ENCODE data around the gene CHST15.
A peak's percentile ranks its signal among the peaks of the same experiment; 100 is the strongest.

The CHST15 gene

GRCh38 chr10:124007102-124007772 lies 86.2 kb downstream of the CHST15 start:
- no peak for DNase-seq

DNA sequence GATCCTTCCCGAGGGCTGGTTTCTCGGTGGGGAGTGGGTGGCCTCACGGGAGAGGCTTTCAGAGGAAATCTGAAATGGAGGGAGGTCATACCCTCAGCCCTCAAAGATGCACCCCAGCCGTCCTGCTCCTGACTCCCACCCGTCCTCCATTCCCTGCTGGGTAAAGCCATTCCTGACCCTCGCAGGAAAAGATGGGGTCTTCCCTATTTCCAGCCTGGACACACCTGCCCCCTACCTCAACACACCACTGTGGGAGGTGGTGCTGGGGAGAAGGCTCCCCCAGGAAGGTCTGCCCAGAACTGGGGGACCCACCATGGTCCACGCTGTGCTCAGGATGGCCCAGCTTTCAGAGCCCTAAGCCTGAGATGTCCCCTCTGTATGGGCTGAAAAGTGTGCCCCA lies 86.9 kb downstream of the CHST15 start:
- DNase-seq, result no peak

GRCh38 chr10:124005991-124006392 lies 87.4 kb downstream of the CHST15 start:
- DNase-seq, result no peak

DNA sequence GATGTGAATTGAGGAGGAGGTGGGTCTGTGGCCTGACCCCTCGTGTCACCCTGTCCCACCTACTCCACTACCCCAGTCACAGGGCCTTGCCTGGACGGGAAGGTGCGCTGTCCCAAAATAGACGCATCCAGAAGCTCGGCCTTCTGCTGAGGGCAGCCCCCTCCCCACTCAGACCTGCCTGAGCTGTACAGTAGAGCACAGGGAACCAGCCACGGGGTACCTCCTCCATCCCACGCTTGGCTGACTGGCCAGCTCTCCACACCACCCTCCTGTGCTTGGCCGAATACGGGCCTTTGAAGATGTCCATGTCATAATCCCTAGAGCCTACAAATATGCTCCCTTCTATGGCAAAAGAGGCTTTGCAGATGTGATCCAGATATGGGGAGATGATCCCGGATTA lies 88.3 kb downstream of the CHST15 start:
- no peak for DNase-seq

DNA sequence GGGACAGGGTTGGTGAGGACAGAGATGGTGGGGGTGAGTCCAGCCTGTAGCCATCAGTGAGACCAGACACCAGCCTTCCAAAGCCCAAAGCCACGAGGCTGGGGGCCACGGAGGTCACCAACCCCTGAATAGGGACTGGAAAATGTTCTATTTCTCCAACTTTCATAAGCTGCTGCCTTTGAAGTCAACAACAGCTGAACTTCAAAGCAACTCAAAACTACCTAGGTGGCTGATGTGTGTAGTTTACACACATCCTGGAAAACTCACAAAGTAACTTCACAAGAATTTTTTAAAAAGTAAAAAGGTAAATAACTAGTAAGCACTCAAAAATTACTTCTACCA lies 88.8 kb downstream of the CHST15 start:
- DNase-seq, result no peak

DNA sequence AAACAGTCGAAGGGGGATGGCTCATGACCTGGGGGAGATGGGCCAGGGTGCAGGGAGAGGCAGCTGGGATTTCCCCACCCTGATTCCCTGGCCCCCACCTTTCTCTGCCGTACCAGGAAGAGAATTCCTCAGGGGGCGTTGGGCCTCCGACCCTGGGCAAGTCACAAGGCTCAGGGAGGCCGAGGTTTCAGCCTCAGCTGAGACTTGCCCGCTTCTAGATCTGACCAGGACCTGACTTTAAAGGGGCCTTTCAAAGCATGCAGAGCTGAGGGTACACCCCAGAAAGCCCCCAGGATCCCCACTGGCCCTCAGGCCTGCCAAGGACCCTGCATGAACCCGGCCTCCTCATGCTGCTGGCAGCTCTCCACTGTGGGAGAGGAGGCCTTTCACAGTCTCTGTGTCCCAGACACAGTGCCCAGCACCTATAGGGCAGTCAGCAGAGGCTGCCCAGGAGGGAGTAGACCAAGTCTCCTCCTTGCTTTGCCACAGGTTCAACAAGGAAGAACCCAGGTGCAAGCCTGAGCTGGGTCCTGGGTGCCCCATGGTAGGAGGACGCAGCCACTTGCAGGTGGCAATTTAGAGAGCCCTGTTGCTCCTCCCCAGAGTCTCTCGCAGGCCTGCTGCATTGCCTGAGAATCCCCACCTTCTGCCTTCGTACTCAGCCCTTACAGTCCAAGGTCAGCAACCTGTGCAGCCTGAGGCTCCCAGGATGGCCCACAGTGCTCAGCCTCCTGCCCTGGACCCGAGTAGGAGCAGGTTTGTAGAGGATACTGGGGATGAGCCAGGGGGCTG lies 89.3 kb downstream of the CHST15 start:
- DNase-seq, result no peak

- no peak for DNase-seq
These were observed 89.9 kb downstream of the CHST15 start for GRCh38 chr10:124003481-124003870.

DNA sequence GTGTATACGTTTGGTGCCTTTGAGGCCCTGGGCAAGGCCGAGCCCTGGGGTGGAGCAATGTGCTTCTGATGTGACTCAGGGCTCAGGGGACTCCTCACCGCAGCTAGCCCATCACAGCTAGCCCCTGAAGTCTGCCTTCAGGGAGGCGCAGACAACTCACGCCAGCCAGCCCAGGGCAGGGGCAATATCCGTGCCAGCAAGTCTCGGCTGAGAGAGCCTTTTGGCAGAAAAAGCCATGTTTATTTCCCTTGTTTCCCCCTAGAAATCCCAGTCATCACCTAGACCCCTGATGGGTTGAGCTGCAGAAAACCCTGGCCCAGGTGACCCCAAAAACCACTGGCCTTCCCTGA lies 90.4 kb downstream of the CHST15 start:
- DNase-seq, result no peak

GRCh38 chr10:124002391-124003069 lies 90.9 kb downstream of the CHST15 start:
- no peak for DNase-seq

DNA sequence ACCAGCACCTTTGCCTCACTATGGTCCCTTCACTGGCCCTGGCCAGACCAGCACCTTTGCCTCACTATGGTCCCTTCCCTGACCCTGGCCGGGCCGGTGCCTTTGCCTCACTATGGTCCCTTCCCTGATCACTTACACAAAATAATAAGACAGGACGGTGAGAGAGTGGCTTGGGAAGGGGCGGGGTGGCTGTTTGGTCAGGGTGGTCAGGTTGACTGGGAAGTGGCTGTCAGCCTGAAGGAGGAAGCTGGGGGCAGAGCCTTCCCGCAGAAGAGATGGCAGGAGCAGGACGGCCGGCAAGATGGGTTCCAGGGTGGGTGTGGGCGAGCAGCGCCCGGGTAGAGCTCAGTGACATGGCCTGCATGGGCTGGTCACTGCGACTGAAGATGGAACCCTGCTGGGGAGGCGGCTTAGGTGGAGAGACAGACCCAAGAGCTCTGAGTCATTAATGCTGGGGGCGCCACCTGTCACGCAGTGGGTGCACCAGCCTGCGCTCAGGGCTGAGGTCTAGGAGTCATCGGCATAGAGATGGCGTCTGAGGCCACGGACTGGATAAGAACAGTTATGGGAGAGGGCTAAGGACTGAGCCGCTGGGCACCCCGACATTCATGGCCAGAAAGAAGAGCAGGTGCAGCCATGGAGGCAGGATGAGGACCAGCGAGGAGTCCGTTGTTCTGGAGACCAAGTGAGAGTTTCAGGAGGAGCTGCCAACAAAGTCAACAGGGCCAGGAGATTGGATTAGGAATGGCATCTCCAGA lies 91.8 kb downstream of the CHST15 start:
- DNase-seq, result no peak

GRCh38 chr10:124000792-124001201 lies 92.6 kb downstream of the CHST15 start:
- no peak for DNase-seq

DNA sequence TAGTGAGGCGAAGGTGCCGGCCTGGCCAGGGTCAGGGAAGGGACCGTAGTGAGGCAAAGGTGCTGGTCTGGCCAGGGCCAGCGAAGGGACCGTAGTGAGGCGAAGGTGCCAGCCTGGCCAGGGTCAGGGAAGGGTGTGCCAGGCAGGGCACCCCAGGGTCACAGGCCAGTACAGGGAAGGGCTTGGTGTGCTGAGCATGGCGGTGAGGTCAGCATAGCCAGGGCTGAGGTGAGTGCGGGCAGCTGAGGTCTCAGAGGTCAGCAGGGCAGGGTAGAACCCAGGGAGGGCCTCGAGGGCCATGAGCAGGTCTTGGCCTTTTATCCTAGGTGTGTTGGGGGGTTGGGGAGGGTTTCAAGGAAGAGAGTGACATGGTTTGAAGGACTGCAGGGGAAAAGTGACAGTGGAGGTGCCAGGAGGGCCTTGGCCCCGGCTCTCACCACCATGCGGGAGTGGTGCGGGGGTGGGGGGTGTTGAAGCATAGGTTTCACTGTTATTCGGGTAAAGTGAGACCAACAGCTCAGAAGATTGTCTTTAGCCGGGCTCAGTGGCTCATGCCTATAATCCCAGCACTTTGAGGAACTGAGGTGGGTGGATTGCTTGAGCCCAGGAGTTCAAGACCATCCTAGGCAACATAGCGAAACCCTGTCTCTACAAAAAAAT lies 93.3 kb downstream of the CHST15 start:
- no peak for DNase-seq

DNA sequence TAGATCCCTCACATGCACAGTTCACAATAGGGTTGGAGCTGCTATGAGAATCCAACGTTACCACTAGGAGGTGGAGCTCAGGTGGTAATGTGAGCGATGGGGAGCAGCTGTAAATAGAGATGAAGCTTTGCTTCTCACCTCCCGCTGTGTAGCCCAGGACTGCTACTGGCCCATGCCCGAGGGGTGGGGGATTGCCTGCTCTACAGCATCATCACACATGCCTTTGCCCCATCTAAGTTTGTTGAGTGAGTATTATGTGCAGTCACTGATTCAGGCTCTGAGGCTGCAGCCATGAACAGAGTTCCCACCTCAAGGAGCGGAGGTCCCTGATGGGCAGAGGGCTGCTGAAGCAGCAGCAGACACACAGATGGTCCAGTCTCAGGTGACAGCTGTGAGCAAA lies 94.1 kb downstream of the CHST15 start:
- no peak for DNase-seq

- DNase-seq, result no peak
These were observed 94.9 kb downstream of the CHST15 start for GRCh38 chr10:123998197-123999141.

- peak; percentile 72 for DNase-seq
These were observed 95.8 kb downstream of the CHST15 start for GRCh38 chr10:123997486-123998196.

DNA sequence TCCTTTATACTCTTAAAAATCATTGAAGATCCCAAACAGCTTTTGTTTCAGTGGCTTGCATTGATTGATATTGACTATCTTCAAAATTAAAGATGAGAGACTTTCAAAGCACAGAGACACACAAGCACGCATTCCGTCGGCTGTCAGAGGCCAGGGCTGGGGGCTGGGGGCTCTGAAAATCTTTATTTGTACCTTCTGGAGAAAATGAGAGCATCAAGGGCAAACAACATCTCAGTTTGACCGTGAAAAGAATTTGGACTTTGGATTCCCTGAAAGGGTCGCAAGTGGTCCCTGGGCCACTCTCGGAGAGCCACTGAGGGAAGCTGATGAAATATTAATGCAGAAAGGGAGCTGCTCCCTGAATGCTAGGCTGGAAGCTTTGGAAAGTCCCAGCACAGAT lies 96.4 kb downstream of the CHST15 start:
- no peak for DNase-seq

DNA sequence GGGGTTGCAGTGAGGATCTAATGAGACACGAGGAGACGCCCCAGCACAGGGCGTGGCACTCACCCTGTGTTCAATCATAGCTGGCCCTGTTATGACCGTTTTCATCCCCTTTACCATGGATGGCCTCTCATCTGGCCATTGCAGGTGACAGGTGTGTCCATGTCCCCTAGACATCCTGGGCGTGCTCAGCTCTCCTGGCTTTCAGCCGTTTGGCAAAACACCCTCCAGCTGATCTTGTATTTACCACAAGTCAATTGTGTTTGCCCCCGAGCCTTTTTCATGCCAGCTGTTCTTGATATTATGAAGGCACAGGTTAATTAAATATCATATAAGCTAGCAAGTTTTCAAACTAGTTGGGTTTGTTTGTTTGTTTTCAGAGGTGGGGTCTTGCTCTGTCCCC lies 97.1 kb downstream of the CHST15 start:
- no peak for DNase-seq

- peak; percentile 71 for DNase-seq
These were observed 97.8 kb downstream of the CHST15 start for GRCh38 chr10:123995461-123996131.

- DNase-seq, result no peak
These were observed 98.3 kb downstream of the CHST15 start for GRCh38 chr10:123995082-123995460.

DNA sequence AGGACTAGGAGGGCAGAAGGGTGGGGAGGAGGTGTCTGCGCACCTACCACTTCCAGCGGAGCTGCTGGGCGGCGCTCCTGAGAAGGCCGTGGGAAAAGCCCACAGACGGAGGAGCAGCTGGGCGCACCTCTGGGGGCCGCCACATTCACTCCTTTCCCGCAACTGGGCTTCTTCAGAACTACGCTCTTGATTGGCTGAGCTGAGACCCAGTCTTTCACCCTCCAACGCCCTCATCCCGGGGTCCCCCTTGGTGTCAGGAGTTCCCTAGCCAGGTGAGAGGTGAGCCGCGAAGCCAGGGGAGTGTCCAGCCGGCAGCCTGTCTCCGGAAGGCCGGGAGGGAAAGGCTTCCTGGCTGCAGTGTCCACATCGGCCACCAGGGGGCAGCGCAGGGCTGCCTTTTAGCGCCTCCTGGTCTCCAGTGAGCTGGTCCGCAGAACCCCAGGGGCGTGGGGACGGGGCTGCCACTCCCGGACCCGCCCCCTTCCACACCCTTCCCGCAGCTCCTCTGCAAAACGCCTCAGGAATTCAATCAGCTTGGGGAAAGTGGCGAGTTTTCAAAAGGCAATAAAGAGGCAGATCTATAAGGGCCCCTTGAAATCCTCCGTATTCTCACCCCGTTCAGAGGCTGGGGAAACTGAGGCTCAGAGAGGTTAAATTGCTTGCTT lies 98.8 kb downstream of the CHST15 start:
- DNase-seq, result peak; percentile 92

Measured in femur (tissue), 1 donor.